ENCODE measurements around the gene USP17L5.
"Not testable (repeated sequence)": the region's sequence is repeated elsewhere in the genome, so short reads cannot be mapped to it uniquely, and the experiment has no call there.

Gene USP17L5

GRCh38 chr4:9339103-9339502 is at the start of gene USP17L5:
Gene USP17L5 (plus strand): TSS chr4:9339403. CDS start chr4:9339403, 0 bp downstream.
- DNase-seq = not testable (repeated sequence)

- not testable (repeated sequence) for DNase-seq
These were observed 15.0 kb upstream of the USP17L5 start for GRCh38 chr4:9324191-9324590.

- not testable (repeated sequence) for DNase-seq
These were observed 14.3 kb upstream of the USP17L5 start, which contains the start of gene USP17L24 for GRCh38 chr4:9324865-9325264. Gene USP17L24 (plus strand): TSS chr4:9325165. CDS start chr4:9325165, 0 bp downstream.

- DNase-seq = not testable (repeated sequence)
These were observed 9.6 kb upstream of the USP17L5 start, which contains the start of gene USP17L25 for GRCh38 chr4:9329611-9330010. Gene USP17L25 (plus strand): TSS chr4:9329911. CDS start chr4:9329911, 0 bp downstream.

GRCh38 chr4:9334358-9334757 is 4.8 kb upstream of the USP17L5 start, which contains the start of gene USP17L26:
Gene USP17L26 (plus strand): TSS chr4:9334658. CDS start chr4:9334658, 0 bp downstream.
- DNase-seq = not testable (repeated sequence)

- DNase-seq = not testable (repeated sequence)
These were observed 4.6 kb downstream of the USP17L5 start, which contains the start of gene USP17L27 for GRCh38 chr4:9343848-9344247. Gene USP17L27 (plus strand): TSS chr4:9344148. CDS start chr4:9344148, 0 bp downstream.

- not testable (repeated sequence) for DNase-seq
These were observed 9.4 kb downstream of the USP17L5 start, which contains the start of gene USP17L28 for GRCh38 chr4:9348593-9348992. Gene USP17L28 (plus strand): TSS chr4:9348893. CDS start chr4:9348893, 0 bp downstream.

GRCh38 chr4:9350866-9351265 is 11.7 kb downstream of the USP17L5 start:
- DNase-seq = not testable (repeated sequence)

- DNase-seq = not testable (repeated sequence)
These were observed 14.1 kb downstream of the USP17L5 start, which contains the start of gene USP17L29 for GRCh38 chr4:9353338-9353737. Gene USP17L29 (plus strand): TSS chr4:9353638. CDS start chr4:9353638, 0 bp downstream.

- DNase-seq = not testable (repeated sequence)
These were observed 23.6 kb downstream of the USP17L5 start, which contains the start of gene USP17L30 for GRCh38 chr4:9362829-9363228. Gene USP17L30 (plus strand): TSS chr4:9363129. CDS start chr4:9363129, 0 bp downstream.

- not testable (repeated sequence) for DNase-seq
These were observed 40.7 kb downstream of the USP17L5 start for GRCh38 chr4:9379881-9380280.

GRCh38 chr4:9381012-9381534 is 41.9 kb downstream of the USP17L5 start:
- peak; percentile 64 for DNase-seq

- no peak for DNase-seq
These were observed 44.9 kb downstream of the USP17L5 start for GRCh38 chr4:9384126-9384525.

GRCh38 chr4:9389001-9389400 is 49.8 kb downstream of the USP17L5 start:
- DNase-seq = not testable (repeated sequence)
